Peyer's patch (tissue), 4 donors: ENCODE measurements around the gene TBX10. TPM values are rescaled to one million over a fixed set of nuclear protein-coding genes. Genes with fewer than 3 reads are reported as not detected.
A peak's percentile ranks its signal among the peaks of the same experiment; 100 is the strongest.

Experiments
- DNase-seq, 3 donors: peaks; one replicate each; pipeline ENCODE4 v3.0.0-alpha.2; 2017 to 2019
- H3K27ac ChIP-seq, 4 donors: fragments of 200-600 bp; sonication (generic); one replicate each; pipeline ENCODE4 v1.5.1; 2016 to 2019
- H3K27me3 ChIP-seq, 2 donors: fragments of 200-600 bp; sonication (generic); one replicate each; pipeline ENCODE4 v1.5.1; 2019
- H3K36me3 ChIP-seq, 3 donors: fragments of 200-600 bp; sonication (generic); one replicate each; pipeline ENCODE4 v1.5.1; 2016 to 2019
- H3K4me1 ChIP-seq, 4 donors: fragments of 200-600 bp; sonication (generic); one replicate each; pipeline ENCODE4 v1.5.1; 2016 to 2019
- H3K4me3 ChIP-seq, 4 donors: fragments of 200-600 bp; sonication (generic); 1 replicate in 3 of 4; 2 replicates in 1 of 4; pipeline ENCODE4 v1.5.1; 2016 to 2019; ENCODE audit warnings: mild to moderate bottlenecking in 1 of 4
- H3K9me3 ChIP-seq, 4 donors: fragments of 200-600 bp; sonication (generic); one replicate each; pipeline ENCODE4 v1.5.1; 2016 to 2019; ENCODE audit warnings: mild to moderate bottlenecking in 1 of 4
- POLR2A ChIP-seq, 2 donors: fragments of 450-650 bp; IDR thresholded peaks; one replicate each; pipeline ENCODE4 v1.5.1; 2017; ENCODE audit warnings: antibody characterized with exemption in 2 of 2, mild to moderate bottlenecking in 2 of 2, moderate library complexity in 2 of 2
- total RNA-seq, 4 donors: library from RNA; depleted of rRNA; stranded (reverse); fragments of >200 nt; gene quantifications; one replicate each; pipeline ENCODE4 v1.1.0, GENCODE V29; 2016
- TF ChIP-seq, protein P1 (sequence below), 6 experiments: fragments of 450-650 bp in 4 of 6; fragments of 200-600 bp in 2 of 6; sonication (generic) in 1 of 6; IDR thresholded peaks; one replicate each; pipeline ENCODE4 v1.5.1; 2017 to 2019; ENCODE audit warnings: antibody characterized with exemption in 6 of 6, mild to moderate bottlenecking in 3 of 6, moderate library complexity in 1 of 6

The TBX10 gene
- total RNA-seq, 4 donors from 2014 or later, result 16.9 to 82.5 (median 64.1) TPM; not detected in 1

DNA sequence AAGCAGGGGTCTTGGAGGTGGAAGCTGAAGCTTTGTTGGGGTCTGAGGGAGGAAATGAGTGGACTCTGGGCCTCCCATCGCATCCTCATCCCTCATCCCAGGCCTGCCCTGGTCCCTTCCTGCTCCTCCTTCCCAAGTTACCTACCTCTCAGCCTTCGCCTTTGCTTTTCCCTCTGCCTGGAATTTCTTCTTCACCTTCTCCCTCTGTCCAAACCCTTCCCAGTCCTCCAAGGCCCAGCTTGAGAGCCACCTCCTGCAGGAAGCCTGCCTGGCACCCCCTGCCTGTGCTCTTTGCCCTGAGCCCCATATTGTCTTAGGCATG is 7.7 kb downstream of the TBX10 start:
- Histone ChIP-seq H3K4me3 (peak overlapping the region in 1 of 4 donors; percentile 64), H3K27ac (peak overlapping the region in 3 of 4 donors; percentile 90 to 100 (median 100)), H3K27me3 (no peaks in the 10 kb centered on the region), H3K36me3 (no peaks in the 10 kb centered on the region), H3K4me1 (peaks cover 5 to 46% (median 9%) of the 10 kb centered on the region in 4 donors), H3K9me3 (no peaks in the 10 kb centered on the region)
- no peak for DNase-seq
- TF ChIP-seq, protein P1, sequence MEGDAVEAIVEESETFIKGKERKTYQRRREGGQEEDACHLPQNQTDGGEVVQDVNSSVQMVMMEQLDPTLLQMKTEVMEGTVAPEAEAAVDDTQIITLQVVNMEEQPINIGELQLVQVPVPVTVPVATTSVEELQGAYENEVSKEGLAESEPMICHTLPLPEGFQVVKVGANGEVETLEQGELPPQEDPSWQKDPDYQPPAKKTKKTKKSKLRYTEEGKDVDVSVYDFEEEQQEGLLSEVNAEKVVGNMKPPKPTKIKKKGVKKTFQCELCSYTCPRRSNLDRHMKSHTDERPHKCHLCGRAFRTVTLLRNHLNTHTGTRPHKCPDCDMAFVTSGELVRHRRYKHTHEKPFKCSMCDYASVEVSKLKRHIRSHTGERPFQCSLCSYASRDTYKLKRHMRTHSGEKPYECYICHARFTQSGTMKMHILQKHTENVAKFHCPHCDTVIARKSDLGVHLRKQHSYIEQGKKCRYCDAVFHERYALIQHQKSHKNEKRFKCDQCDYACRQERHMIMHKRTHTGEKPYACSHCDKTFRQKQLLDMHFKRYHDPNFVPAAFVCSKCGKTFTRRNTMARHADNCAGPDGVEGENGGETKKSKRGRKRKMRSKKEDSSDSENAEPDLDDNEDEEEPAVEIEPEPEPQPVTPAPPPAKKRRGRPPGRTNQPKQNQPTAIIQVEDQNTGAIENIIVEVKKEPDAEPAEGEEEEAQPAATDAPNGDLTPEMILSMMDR (IDR thresholded peaks at IDR 0.05), result no peak
- no peak for TF ChIP-seq POLR2A (IDR thresholded peaks at IDR 0.05)

DNA sequence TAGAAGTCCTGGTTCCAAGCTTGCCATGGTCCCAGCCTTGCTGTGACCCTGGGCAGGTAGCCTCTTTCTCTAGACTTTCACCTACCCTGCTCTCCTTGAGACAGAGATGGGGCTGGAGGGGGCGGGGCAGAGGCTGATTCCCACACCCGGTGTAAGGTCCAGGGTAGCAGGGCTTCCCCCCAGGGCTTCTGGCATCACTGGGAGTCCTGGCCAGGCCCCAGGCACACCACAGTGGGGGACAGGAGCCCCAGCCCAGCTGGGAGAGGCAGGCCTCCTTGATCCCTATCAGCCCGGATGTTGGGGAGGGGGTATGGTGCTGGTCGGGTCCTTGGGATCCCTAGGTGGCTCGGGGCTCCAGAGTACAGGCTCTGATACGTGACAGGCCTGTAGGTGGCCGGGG is 8.2 kb downstream of the TBX10 start:
- Histone ChIP-seq H3K27ac (peak overlapping the region in 3 of 4 donors; percentile 90 to 100 (median 100)), H3K27me3 (no peaks in the 10 kb centered on the region), H3K9me3 (no peaks in the 10 kb centered on the region), H3K4me1 (peaks cover 5 to 46% (median 9%) of the 10 kb centered on the region in 4 donors), H3K4me3 (peak overlapping the region in 1 of 4 donors; percentile 64), H3K36me3 (no peaks in the 10 kb centered on the region)
- DNase-seq, result peak in 2 of 3 donors; percentile 73 to 79
- no peak for TF ChIP-seq POLR2A (IDR thresholded peaks at IDR 0.05)
- TF ChIP-seq, protein P1 (IDR thresholded peaks at IDR 0.05), result no peak

DNA sequence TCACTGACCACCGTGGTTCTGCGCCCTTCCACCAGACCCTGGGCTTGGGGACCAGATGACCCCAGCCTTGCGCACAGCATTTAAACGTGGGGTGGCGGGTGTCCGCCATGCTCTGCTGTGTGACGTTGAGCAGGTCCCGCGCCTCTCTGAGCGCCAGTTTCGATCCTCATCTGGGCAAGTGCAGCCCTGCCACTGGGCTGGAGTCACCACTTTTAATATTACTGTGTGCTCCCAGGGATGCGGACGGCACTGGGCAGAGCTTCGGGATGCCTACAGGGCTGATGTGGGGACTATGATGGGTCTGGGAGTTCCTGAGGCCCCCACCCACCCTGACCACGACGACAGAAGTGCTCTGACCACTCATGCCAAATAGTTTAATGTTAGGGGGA is 8.6 kb downstream of the TBX10 start:
- Histone ChIP-seq H3K4me3 (peak overlapping the region; percentile 57 to 81 (median 70)), H3K9me3 (no peaks in the 10 kb centered on the region), H3K4me1 (peaks cover 5 to 46% (median 9%) of the 10 kb centered on the region in 4 donors), H3K27me3 (no peaks in the 10 kb centered on the region), H3K27ac (peak overlapping the region; percentile 90 to 100 (median 99)), H3K36me3 (no peaks in the 10 kb centered on the region)
- peak in 1 of 3 donors; percentile 54 for DNase-seq
- TF ChIP-seq, protein P1 (IDR thresholded peaks at IDR 0.05), result no peak
- TF ChIP-seq POLR2A (IDR thresholded peaks at IDR 0.05), result no peak

DNA sequence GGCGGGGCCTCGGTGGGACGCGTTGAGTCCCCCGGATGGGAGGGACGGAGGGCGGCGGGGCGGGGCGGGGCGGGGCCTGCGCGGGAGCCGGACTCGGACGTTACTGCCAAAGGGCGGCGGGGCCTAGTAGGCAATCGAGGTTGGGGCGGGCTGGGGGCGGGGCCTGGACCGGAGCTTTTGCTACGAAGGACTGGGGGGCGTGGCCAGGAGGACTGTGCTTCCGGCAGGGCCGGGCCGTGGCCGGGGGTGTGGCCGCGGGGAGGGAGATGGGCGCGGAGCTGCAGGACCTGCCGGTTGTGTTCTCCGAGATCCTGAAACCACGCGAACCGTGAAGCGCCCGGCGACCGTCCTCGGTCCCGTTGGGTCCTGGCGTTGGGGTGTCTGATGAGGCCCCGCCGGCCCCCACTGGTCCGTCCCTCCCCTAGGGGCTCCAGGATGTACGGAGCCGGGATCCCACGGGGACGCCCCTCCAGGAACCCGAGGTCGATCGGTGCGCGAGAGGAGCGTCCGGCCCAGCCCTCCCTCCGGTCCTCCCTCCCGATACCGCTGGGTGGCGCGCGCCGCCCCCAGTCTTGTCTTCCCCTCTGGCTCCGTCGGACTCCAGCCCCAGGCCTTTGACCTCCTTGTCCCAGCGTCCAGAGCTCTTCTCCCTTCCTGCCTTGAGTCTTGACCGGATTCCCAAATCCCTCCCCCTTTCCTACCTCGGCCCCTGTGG is 9.2 kb downstream of the TBX10 start:
- H3K27ac ChIP-seq, result peak overlapping the region; percentile 90 to 100 (median 99)
- DNase-seq, result peak; percentile 99 to 100 (median 100)
- H3K27me3 ChIP-seq, result no peaks in the 10 kb centered on the region
- peak; percentile 93 to 97 for TF ChIP-seq POLR2A (IDR thresholded peaks at IDR 0.05)
- TF ChIP-seq, protein P1 (IDR thresholded peaks at IDR 0.05), result peak; percentile 31 to 91 (median 78)
- H3K4me3 ChIP-seq, result peak overlapping the region; percentile 57 to 81 (median 70)
- H3K4me1 ChIP-seq, result peaks cover 5 to 46% (median 9%) of the 10 kb centered on the region in 4 donors
- H3K9me3 ChIP-seq, result no peaks in the 10 kb centered on the region
- no peaks in the 10 kb centered on the region for H3K36me3 ChIP-seq

DNA sequence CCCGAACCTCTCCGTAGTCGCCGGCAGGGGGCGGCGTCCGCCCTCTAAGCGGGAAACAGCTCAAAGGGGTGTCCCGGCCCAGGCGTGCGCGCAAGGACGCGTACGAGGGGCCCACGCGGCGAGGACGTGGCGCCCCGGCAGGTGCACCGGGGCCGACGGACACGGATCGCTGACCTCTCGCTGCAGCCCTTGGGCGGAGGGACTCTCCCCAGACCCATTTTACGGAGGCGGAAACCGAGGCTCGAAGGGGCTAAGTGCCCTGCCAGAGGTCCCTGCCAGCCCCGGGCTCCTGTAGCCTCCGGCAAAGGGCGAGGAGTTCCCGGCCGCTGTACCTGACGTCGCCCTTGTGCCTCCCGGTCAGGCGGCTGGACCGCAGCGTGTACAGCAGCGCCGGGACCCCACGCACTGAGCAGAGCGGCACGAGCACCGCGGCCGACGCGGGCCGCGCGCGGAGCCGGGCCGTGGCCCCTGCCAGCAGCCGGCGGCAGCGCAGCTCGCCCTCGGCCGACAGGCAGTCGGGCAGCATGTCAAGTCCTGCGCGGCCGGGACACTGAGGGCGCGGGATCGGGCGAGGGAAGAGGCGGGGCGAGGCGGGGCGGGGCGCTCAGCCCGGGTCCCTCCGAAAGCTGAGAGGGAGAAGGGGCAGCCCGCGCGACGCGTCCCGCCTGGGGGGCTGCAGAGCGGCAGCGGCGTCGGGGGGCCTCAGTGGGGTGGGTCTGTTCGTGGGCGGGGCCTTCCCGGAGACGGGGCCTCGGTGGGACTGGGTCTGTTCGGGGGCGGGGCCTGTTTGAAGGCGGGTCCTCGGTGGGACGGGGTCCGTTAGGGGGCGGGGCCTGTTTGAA is 10.0 kb downstream of the TBX10 start, which contains the start of gene NUDT8:
TSS of gene NUDT8 (minus strand) at position 552 of the 842 bp plus-strand sequence. CDS start at position 526, 26 bp downstream.
- peak; percentile 86 to 96 (median 90) for DNase-seq
- peak; percentile 47 to 79 for TF ChIP-seq POLR2A (IDR thresholded peaks at IDR 0.05)
- TF ChIP-seq, protein P1 (IDR thresholded peaks at IDR 0.05), result peak; percentile 91 to 95 (median 94)
- H3K4me3 ChIP-seq, result peak within 1 kb of the TSS; percentile 57 to 81 (median 70)
- peaks cover 5 to 41% (median 9%) of the 10 kb centered on the region in 4 donors for H3K4me1 ChIP-seq
- peak within 1 kb of the TSS; percentile 90 to 100 (median 99) for H3K27ac ChIP-seq
- H3K36me3 ChIP-seq, result no peaks in the 10 kb centered on the region
- H3K9me3 ChIP-seq, result no peaks in the 10 kb centered on the region
- H3K27me3 ChIP-seq, result no peaks in the 10 kb centered on the region
